GM12865 (cell line): ENCODE results near the gene APOM.

Source experiments
- DNase-seq: peaks from one replicate; pipeline ENCODE4 v3.0.0; 2010; ENCODE audit warnings: low read depth
- H3K4me3 ChIP-seq: 2 replicates; pipeline ENCODE4 v1.5.1; 2011; ENCODE audit warnings: mild to moderate bottlenecking, low read depth, low read length, control low read depth
- CTCF ChIP-seq: IDR thresholded peaks from 2 replicates; pipeline ENCODE4 v1.5.1; 2011; ENCODE audit warnings: low read length, control low read depth, low read depth, inconsistent platforms; ENCODE audit not compliant: insufficient read depth; ENCODE audit errors: missing control alignments

The APOM gene

DNA sequence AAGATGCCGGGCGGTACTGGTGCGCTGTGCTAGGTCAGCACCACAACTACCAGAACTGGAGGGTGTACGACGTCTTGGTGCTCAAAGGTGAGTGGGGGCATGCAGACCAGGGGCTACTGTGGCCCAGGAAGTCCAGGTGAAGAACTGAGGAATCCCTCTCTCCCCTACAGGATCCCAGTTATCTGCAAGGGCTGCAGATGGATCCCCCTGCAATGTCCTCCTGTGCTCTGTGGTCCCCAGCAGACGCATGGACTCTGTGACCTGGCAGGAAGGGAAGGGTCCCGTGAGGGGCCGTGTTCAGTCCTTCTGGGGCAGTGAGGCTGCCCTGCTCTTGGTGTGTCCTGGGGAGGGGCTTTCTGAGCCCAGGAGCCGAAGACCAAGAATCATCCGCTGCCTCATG, 52.0 kb downstream of the APOM start:
- DNase-seq = no peak
- no peak for TF ChIP-seq CTCF

More for the DNA sequence above, 52.0 kb downstream of the APOM start:
- no peak overlapping the region for H3K4me3 ChIP-seq
